ENCODE results near the gene ETNPPL. TPM values are rescaled to one million over a fixed set of nuclear protein-coding genes. Genes with fewer than 3 reads are reported as not detected.

The ETNPPL gene
- total and polyA plus RNA-seq, 2 of the 13 experiments (the other 11 are each of a cell fraction or from before 2014, with no cell fraction given): 1.4 to 6.0 TPM

GRCh38 chr4:108742451-108743420 is 20.1 kb downstream of the ETNPPL start:
- Histone ChIP-seq H3K36me3 (replicated peaks in 1 of 2; ENCODE audit: control insufficient read depth in 1 of 2, insufficient read depth in 2 of 2, low read length in 2 of 2) (no peaks in the 10 kb centered on the region), H3K4me3 (replicated peaks in 1 of 3; ENCODE audit: insufficient read depth in 1 of 3, low read depth in 2 of 3, low read length in 3 of 3) (no peak overlapping the region)
- in situ Hi-C loops (cut with HindIII; ENCODE audit: extremely low pct_ligation_motif_present, low pct_unique_long_range_greater_than_20kb): no loop called here

More at GRCh38 chr4:108742451-108743420, 20.1 kb downstream of the ETNPPL start:
- no peaks in the 10 kb centered on the region for H3K79me2 ChIP-seq (ENCODE audit: insufficient read depth, low read length)
- H3K4me2 ChIP-seq (ENCODE audit: low read depth, low read length): no peak overlapping the region
- H3K9me3 ChIP-seq (ENCODE audit: low read length): no peaks in the 10 kb centered on the region
- TF ChIP-seq SP4 (CRISPR knock-in tag; IDR thresholded peaks at IDR 0.05): no peak
- TF ChIP-seq MXI1 (IDR thresholded peaks at IDR 0.05; ENCODE audit: borderline replicate concordance, low read depth, low read length): no peak
- TF ChIP-seq, protein P1, sequence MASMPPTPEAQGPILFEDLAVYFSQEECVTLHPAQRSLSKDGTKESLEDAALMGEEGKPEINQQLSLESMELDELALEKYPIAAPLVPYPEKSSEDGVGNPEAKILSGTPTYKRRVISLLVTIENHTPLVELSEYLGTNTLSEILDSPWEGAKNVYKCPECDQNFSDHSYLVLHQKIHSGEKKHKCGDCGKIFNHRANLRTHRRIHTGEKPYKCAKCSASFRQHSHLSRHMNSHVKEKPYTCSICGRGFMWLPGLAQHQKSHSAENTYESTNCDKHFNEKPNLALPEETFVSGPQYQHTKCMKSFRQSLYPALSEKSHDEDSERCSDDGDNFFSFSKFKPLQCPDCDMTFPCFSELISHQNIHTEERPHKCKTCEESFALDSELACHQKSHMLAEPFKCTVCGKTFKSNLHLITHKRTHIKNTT (CRISPR knock-in tag; IDR thresholded peaks at IDR 0.05): no peak
- no peak for TF ChIP-seq ZNF234 (CRISPR knock-in tag; conservative IDR thresholded peaks at IDR 0.05)
- no peak for TF ChIP-seq ZFP36 (IDR thresholded peaks at IDR 0.05; ENCODE audit: borderline replicate concordance, low read depth, low read length, partially characterized antibody)
- no peak for TF ChIP-seq SOX5 (CRISPR knock-in tag; IDR thresholded peaks at IDR 0.05; ENCODE audit: borderline replicate concordance)
- TF ChIP-seq SRSF1 (optimal IDR thresholded peaks at IDR 0.05; ENCODE audit: low read depth, low read length): no peak
- TF ChIP-seq MAX (IDR thresholded peaks at IDR 0.05): no peak
- TF ChIP-seq THYN1 (CRISPR knock-in tag; IDR thresholded peaks at IDR 0.05; ENCODE audit: borderline replicate concordance, low read depth): no peak
- TF ChIP-seq BCLAF1 (IDR thresholded peaks at IDR 0.05): no peak
- no peak for TF ChIP-seq ZNF496 (CRISPR knock-in tag; IDR thresholded peaks at IDR 0.05; ENCODE audit: insufficient replicate concordance)
- H4K20me1 ChIP-seq (ENCODE audit: insufficient read depth, low read length): no peaks in the 10 kb centered on the region
- ChIA-PET POLR2A (no interaction called here), CTCF (ENCODE audit: low intra/inter-chr PET ratio, low total read pairs) (no interaction called here)
- no peak overlapping the region for H2AFZ ChIP-seq (ENCODE audit: low read length)
- DNase-seq (ENCODE audit: low spot score) (no peak), ATAC-seq (peak; percentile 69; the same call in 2 of the 3 replicates), FAIRE-seq (no peak)
- no peak overlapping the region for H3K9ac ChIP-seq (ENCODE audit: insufficient read depth, low read depth, low read length)
- H3K27ac ChIP-seq (ENCODE audit: extremely low read length, insufficient read depth, low read length): no peak overlapping the region
- peaks cover 11% of the 10 kb centered on the region for H3K4me1 ChIP-seq (ENCODE audit: insufficient read depth, low read length)
- BruUV-seq (replicated peaks): no TSS peak
- 91% methylated on average over 13 of the region's 13 CpGs for WGBS (ENCODE audit: low lambda C conversion rate)
- no peaks in the 10 kb centered on the region for H3K27me3 ChIP-seq (ENCODE audit: control insufficient read depth in 1 of 2, insufficient read depth in 2 of 2, low read length in 2 of 2)
- intact Hi-C loops (cut with micrococcal nuclease; ENCODE audit: unreplicated experiment): no loop called here

All from HepG2 (cell line).